ENCODE data around the gene SLC35G1.
A peak's percentile ranks its signal among the peaks of the same experiment; 100 is the strongest.

SLC35G1 gene

DNA sequence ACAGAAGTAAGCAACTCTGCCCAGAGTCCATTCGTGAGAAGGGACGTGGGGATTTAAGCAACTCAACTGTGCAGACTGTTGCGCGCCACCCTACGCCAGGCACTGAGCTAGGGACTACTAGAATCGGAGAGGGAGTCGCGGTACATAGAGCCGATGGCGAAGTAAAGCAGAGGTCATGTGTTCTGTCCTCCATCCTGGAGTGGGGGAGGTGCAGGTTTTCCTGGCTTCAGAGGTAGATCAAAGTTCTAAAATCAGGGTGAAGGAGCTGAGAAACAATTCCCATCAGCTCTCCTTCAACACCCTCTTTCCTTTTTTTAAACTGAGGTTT, 23.2 kb downstream of the SLC35G1 start:
- in situ Hi-C loops (cut with HindIII; ENCODE audit: low sequenced_read_pairs): no loop called here
- H3K4me3 ChIP-seq (ENCODE audit: low read depth, low read length): no peak overlapping the region
- DNase-seq (ENCODE audit: low read depth, low spot score): no peak
- TF ChIP-seq, protein P1, sequence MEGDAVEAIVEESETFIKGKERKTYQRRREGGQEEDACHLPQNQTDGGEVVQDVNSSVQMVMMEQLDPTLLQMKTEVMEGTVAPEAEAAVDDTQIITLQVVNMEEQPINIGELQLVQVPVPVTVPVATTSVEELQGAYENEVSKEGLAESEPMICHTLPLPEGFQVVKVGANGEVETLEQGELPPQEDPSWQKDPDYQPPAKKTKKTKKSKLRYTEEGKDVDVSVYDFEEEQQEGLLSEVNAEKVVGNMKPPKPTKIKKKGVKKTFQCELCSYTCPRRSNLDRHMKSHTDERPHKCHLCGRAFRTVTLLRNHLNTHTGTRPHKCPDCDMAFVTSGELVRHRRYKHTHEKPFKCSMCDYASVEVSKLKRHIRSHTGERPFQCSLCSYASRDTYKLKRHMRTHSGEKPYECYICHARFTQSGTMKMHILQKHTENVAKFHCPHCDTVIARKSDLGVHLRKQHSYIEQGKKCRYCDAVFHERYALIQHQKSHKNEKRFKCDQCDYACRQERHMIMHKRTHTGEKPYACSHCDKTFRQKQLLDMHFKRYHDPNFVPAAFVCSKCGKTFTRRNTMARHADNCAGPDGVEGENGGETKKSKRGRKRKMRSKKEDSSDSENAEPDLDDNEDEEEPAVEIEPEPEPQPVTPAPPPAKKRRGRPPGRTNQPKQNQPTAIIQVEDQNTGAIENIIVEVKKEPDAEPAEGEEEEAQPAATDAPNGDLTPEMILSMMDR (IDR thresholded peaks at IDR 0.05; ENCODE audit: low read depth, low read length): no peak

DNA sequence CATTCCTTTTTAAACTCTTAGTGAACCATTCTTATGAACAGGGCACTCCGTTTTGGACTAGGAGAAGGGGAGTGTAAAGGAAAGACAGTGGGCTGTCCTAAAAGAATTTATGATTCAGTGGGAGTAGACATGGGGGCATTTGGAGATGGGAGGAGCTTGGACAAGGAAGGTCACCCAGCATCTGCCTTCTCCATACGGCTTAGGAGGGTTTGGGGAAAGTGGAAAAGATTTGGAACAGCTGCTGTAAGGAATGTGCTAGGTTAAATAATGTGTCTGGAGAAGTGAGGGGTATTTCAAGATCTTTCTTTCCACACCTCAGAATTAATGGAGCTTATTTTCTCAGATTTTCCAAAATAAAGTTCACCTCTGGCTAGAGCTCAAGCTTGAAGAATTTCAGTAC, 24.0 kb downstream of the SLC35G1 start:
- no peak overlapping the region for H3K4me3 ChIP-seq (ENCODE audit: low read depth, low read length)
- in situ Hi-C loops (cut with HindIII; ENCODE audit: low sequenced_read_pairs): no loop called here
- TF ChIP-seq, protein P1 (IDR thresholded peaks at IDR 0.05; ENCODE audit: low read depth, low read length): no peak
- no peak for DNase-seq (ENCODE audit: low read depth, low spot score)

DNA sequence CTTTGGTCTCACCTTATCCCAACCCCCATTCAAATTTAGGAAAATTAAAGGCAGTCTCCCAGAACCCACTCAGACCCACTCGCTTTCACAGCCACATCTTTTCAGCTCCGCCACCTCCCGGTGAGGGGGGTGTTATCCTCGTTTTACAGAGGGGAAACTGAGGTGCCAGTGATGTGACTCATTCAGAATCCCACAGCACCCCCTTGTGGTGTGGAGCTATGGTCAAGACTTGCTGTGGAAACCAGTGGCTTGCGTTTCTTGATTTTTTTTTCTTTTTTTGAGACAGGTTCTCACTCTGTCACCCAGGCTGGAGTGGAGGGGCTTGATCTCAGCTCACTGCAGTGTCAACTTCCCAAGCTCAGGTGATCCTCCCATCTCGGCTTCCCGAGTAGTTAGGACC, 27.6 kb downstream of the SLC35G1 start:
- TF ChIP-seq, protein P1 (IDR thresholded peaks at IDR 0.05; ENCODE audit: low read depth, low read length): peak; percentile 39
- H3K4me3 ChIP-seq (ENCODE audit: low read depth, low read length): no peak overlapping the region
- no peak for DNase-seq (ENCODE audit: low read depth, low spot score)
- in situ Hi-C loops (cut with HindIII; ENCODE audit: low sequenced_read_pairs): no loop called here

DNA sequence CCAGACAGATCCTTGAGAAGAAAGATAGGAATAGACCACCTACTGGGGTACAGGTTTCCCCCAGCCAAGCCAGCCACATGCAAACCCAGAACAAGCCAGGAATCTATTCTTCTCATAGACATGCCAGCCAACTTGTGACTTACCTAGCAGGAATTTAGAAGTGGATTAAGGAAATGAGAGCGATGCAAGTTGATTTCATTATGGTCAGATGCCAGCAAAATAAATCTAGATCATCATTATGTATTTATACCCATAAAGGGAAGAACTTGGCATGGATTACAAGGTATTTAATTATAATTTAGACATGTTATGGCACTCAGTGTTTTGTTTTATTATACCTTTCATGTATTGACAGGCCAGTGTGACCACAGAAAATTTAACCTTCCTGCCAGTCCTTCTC, 32.8 kb downstream of the SLC35G1 start:
- no peak overlapping the region for H3K4me3 ChIP-seq (ENCODE audit: low read depth, low read length)
- DNase-seq (ENCODE audit: low read depth, low spot score): no peak
- in situ Hi-C loops (cut with HindIII; ENCODE audit: low sequenced_read_pairs): no loop called here
- TF ChIP-seq, protein P1 (IDR thresholded peaks at IDR 0.05; ENCODE audit: low read depth, low read length): no peak

DNA sequence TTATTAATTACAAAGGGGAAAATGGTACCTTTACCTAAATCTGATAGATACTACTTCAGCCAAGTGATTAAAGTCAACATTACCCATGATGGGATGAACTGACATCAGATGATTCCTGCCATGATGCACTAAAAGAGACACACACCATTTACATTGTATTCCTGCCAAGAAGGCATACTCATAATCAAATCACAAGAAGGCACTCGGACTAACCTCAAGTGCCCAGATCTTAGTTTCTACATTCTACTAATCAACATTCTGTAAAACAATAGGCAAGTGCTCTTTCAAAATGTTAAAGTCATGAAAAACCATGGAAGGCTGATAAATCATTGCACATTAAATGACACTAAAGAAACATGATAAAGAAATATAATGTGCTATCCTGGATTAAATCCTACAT, 44.4 kb downstream of the SLC35G1 start:
- in situ Hi-C loops (cut with HindIII; ENCODE audit: low sequenced_read_pairs): no loop called here
- no peak for DNase-seq (ENCODE audit: low read depth, low spot score)
- TF ChIP-seq, protein P1 (IDR thresholded peaks at IDR 0.05; ENCODE audit: low read depth, low read length): no peak
- no peak overlapping the region for H3K4me3 ChIP-seq (ENCODE audit: low read depth, low read length)

DNA sequence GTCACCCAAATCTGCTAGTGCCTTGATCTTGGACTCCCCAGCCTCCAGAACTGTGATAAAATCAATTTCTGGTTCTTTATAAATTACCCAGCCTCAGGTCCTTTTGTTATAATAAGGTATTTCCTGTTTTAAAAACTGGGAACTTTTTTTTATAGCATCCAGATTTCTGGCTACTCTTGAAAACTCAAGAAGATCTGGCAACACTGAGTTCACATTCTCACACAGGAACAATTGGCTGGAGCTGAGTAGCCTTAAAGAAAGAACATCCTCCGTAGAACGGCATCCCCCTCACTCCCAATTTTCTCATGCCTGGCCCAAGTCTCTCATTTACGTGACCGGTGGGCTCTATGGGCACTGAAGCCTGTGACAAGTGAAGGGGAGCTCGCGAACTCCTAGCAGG, 47.1 kb downstream of the SLC35G1 start:
- in situ Hi-C loops (cut with HindIII; ENCODE audit: low sequenced_read_pairs): no loop called here
- no peak for DNase-seq (ENCODE audit: low read depth, low spot score)
- H3K4me3 ChIP-seq (ENCODE audit: low read depth, low read length): no peak overlapping the region
- TF ChIP-seq, protein P1 (IDR thresholded peaks at IDR 0.05; ENCODE audit: low read depth, low read length): no peak

DNA sequence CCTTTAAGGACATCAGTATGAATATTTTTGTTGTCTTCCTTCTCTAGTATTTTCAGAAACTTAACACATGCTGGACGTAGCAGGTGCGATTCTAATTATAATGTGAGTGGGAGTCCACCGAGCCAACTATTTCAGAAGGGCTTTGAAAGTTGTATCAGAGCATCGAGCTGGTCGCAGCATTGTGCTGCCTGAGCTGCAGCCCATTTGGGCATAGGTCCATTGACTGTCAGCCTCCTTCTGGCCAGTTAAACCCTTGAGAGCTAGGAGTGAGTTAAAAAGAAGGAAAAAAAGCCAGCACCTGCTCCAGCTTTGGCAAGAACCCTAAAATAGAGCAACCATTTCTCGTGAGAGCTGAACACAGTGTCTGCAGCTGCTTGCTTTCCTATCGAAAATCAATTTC, 47.8 kb downstream of the SLC35G1 start:
- in situ Hi-C loops (cut with HindIII; ENCODE audit: low sequenced_read_pairs): no loop called here
- H3K4me3 ChIP-seq (ENCODE audit: low read depth, low read length): no peak overlapping the region
- TF ChIP-seq, protein P1 (IDR thresholded peaks at IDR 0.05; ENCODE audit: low read depth, low read length): no peak
- DNase-seq (ENCODE audit: low read depth, low spot score): no peak

Measured in astrocyte of the spinal cord (primary cell).